HepG2 (cell line): ENCODE results near the gene NAGS. TPM values are rescaled to one million over a fixed set of nuclear protein-coding genes. Genes with fewer than 3 reads are reported as not detected.
A peak's percentile ranks its signal among the peaks of the same experiment; 100 is the strongest.
"Not testable (repeated sequence)": the region's sequence is repeated elsewhere in the genome, so short reads cannot be mapped to it uniquely, and the experiment has no call there.

Experiments
- ASH2L ChIP-seq: fragments of 300-600, 200-600 bp; sonication (generic); IDR thresholded peaks from 2 replicates; pipeline ENCODE4 v1.7.0; 2017; ENCODE audit warnings: low read depth, mild to moderate bottlenecking, moderate library complexity, mixed read lengths, low read length; ENCODE audit not compliant: insufficient read length
- EP300 ChIP-seq, 3 experiments: sonication (generic) in 1 of 3; formaldehyde crosslinking in 1 of 3; IDR thresholded peaks; 2 replicates each; pipeline versions ENCODE4 v1.5.1 to v1.6.1; 2011 to 2020; ENCODE audit warnings: low read depth in 2 of 3, low read length in 2 of 3, borderline replicate concordance in 1 of 3, improper control_type of control experiment in 1 of 3, mild to moderate bottlenecking in 1 of 3, missing genetic modification reagents in 1 of 3, moderate library complexity in 1 of 3
- FOXO1 ChIP-seq: sonication (generic); formaldehyde crosslinking; IDR thresholded peaks from 2 replicates; pipeline ENCODE4 v1.4.0; 2020; ENCODE audit warnings: missing genetic modification reagents
- MED1 ChIP-seq: sonication (generic); formaldehyde crosslinking; IDR thresholded peaks from 2 replicates; pipeline ENCODE4 v1.4.0; 2020; ENCODE audit warnings: missing genetic modification reagents
- MIXL1 ChIP-seq: IDR thresholded peaks from 2 replicates; pipeline ENCODE4 v1.6.1; 2016
- NR2C2 ChIP-seq: sonication (generic); formaldehyde crosslinking; IDR thresholded peaks from 2 replicates; pipeline ENCODE4 v1.4.0; 2020; ENCODE audit warnings: missing genetic modification reagents, mild to moderate bottlenecking, moderate library complexity, borderline replicate concordance
- NR2F1 ChIP-seq, 2 experiments: fragments of 450-650 bp in 1 of 2; formaldehyde crosslinking in 1 of 2; IDR thresholded peaks; 2 replicates each; pipeline versions ENCODE4 v1.5.0 to v1.6.1; 2016 to 2020; ENCODE audit warnings: mild to moderate bottlenecking in 1 of 2, missing compliant biosample characterization in 1 of 2, missing genetic modification reagents in 1 of 2, moderate library complexity in 1 of 2
- NR2F6 ChIP-seq, 2 experiments: IDR thresholded peaks; 2 replicates each; pipeline ENCODE4 v1.6.1; 2016; ENCODE audit warnings: antibody characterized with exemption in 1 of 2, mild to moderate bottlenecking in 1 of 2
- RNF2 ChIP-seq: fragments of 450-650 bp; conservative IDR thresholded peaks from 2 replicates; pipeline ENCODE4 v1.6.1; 2016; ENCODE audit warnings: low read depth
- SNAPC4 ChIP-seq: sonication (generic); formaldehyde crosslinking; IDR thresholded peaks from 2 replicates; pipeline ENCODE4 v1.4.0; 2020; ENCODE audit warnings: mild to moderate bottlenecking, missing genetic modification reagents
- ZBTB7B ChIP-seq: sonication (generic); formaldehyde crosslinking; IDR thresholded peaks from 2 replicates; pipeline ENCODE4 v1.4.0; 2020; ENCODE audit warnings: missing genetic modification reagents
- ZNF292 ChIP-seq: sonication (generic); formaldehyde crosslinking; IDR thresholded peaks from 2 replicates; pipeline ENCODE4 v1.8.1; 2022; ENCODE audit warnings: mild to moderate bottlenecking, low read depth, missing genetic modification reagents, borderline replicate concordance
- ZNF609 ChIP-seq: sonication (generic); formaldehyde crosslinking; IDR thresholded peaks from 2 replicates; pipeline ENCODE4 v1.4.0; 2020; ENCODE audit warnings: mild to moderate bottlenecking, missing genetic modification reagents, borderline replicate concordance
- polyA plus RNA-seq, 8 experiments: library from polyadenylated mRNA; depleted of rRNA in 3 of 8; stranded (reverse) in 7 of 8; unstranded in 1 of 8; fragments of >200 nt; fragmentation: Illumina TruSeq in 4 of 8; extraction: Trizol in 4 of 8; gene quantifications; 2 replicates each; pipeline versions ENCODE4 v1.2.1 to v1.2.3, GENCODE V29; 2011 to 2016; ENCODE audit warnings: low read depth in 4 of 8, missing spikeins in 1 of 8, mixed read lengths in 1 of 8; ENCODE audit not compliant: insufficient read depth in 1 of 8
- total RNA-seq, 5 experiments: library from RNA; depleted of rRNA; stranded (reverse); fragments of >200 nt; fragmentation: Illumina TruSeq; extraction: Trizol; gene quantifications; 2 replicates each; pipeline ENCODE4 v1.2.3, GENCODE V29; 2016; ENCODE audit warnings: low read depth in 1 of 5
- TF ChIP-seq, protein P1 (sequence below): IDR thresholded peaks from 2 replicates; pipeline ENCODE4 v1.6.1; 2018; ENCODE audit warnings: missing genetic modification reagents, mild to moderate bottlenecking, missing compliant biosample characterization
- TF ChIP-seq, protein P2 (sequence below): IDR thresholded peaks from 2 replicates; pipeline ENCODE4 v1.6.1; 2012; ENCODE audit warnings: inconsistent platforms

The NAGS gene
- total and polyA plus RNA-seq, 2 of the 13 experiments (the other 11 are each of a cell fraction or from before 2014, with no cell fraction given) = 4.3 to 5.1 TPM

GRCh38 chr17:43972444-43973212 is 31.8 kb upstream of the NAGS start (continued):
- TF ChIP-seq ZNF609 (peak; percentile 24; the same call in 1 of the 2 replicates), NR2C2 (peak; percentile 14; the same call in 1 of the 2 replicates), ZNF292 (CRISPR knock-in tag) (peak; percentile 78), RNF2 (peak; percentile 83; the same call in 1 of the 2 replicates), ZBTB7B (CRISPR knock-in tag) (0 out of 2 replicates have a peak, but pooled peaks have one; percentile 26), MIXL1 (peak; percentile 75; the same call in 1 of the 2 replicates), SNAPC4 (0 out of 2 replicates have a peak, but pooled peaks have one; percentile 37), NR2F1 (CRISPR knock-in tag; IDR thresholded peaks at IDR 0.05) (peak; percentile 41 to 70; a peak in 3 of 4 replicates), EP300 (IDR thresholded peaks at IDR 0.05; ENCODE audit: low read depth in 2 of 2, low read length in 2 of 2) (peak in 1 of 2 experiments; percentile 57; a peak in 2 of 4 replicates), NR2F6 (IDR thresholded peaks at IDR 0.05) (peak; percentile 56), NR2F6 (CRISPR knock-in tag; IDR thresholded peaks at IDR 0.05) (peak; percentile 49), ASH2L (peak; percentile 32), FOXO1 (CRISPR knock-in tag) (peak; percentile 38; the same call in 1 of the 2 replicates), MED1 (CRISPR knock-in tag) (peak; percentile 76)
- TF ChIP-seq, protein P1, sequence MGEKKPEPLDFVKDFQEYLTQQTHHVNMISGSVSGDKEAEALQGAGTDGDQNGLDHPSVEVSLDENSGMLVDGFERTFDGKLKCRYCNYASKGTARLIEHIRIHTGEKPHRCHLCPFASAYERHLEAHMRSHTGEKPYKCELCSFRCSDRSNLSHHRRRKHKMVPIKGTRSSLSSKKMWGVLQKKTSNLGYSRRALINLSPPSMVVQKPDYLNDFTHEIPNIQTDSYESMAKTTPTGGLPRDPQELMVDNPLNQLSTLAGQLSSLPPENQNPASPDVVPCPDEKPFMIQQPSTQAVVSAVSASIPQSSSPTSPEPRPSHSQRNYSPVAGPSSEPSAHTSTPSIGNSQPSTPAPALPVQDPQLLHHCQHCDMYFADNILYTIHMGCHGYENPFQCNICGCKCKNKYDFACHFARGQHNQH = peak; percentile 90
- not testable (repeated sequence) for TF ChIP-seq EP300 (CRISPR knock-in tag; IDR thresholded peaks at IDR 0.05; ENCODE audit: borderline replicate concordance)
- TF ChIP-seq, protein P2, sequence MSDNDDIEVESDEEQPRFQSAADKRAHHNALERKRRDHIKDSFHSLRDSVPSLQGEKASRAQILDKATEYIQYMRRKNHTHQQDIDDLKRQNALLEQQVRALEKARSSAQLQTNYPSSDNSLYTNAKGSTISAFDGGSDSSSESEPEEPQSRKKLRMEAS = peak; percentile 23; the same call in 1 of the 2 replicates
